Sigmoid colon (tissue), 7 donors: ENCODE data around the gene ATG14. TPM values are rescaled to one million over a fixed set of nuclear protein-coding genes. Genes with fewer than 3 reads are reported as not detected.

Experiments used
- DNase-seq: peaks from one replicate; pipeline ENCODE4 v3.0.0-alpha.2; 2019
- H3K27ac ChIP-seq, 4 donors: fragments of 200-600 bp; sonication (generic); one replicate each; pipeline ENCODE4 v1.5.1; 2016 to 2019; ENCODE audit warnings: mild to moderate bottlenecking in 1 of 4
- H3K27me3 ChIP-seq, 3 donors: fragments of 200-600 bp; sonication (generic); one replicate each; pipeline ENCODE4 v1.5.1; 2019; ENCODE audit warnings: mild to moderate bottlenecking in 1 of 3
- H3K36me3 ChIP-seq, 4 donors: fragments of 200-600 bp; sonication (generic); one replicate each; pipeline ENCODE4 v1.5.1; 2016 to 2019
- H3K4me1 ChIP-seq, 4 donors: fragments of 200-600 bp; sonication (generic); one replicate each; pipeline ENCODE4 v1.5.1; 2017 to 2019
- H3K4me3 ChIP-seq, 4 donors: fragments of 200-600 bp; sonication (generic); one replicate each; pipeline ENCODE4 v1.5.1; 2017 to 2019; ENCODE audit warnings: mild to moderate bottlenecking in 2 of 4, moderate library complexity in 1 of 4
- H3K9me3 ChIP-seq, 4 donors: fragments of 200-600 bp in 3 of 4; sonication (generic) in 3 of 4; one replicate each; pipeline versions ENCODE4 v1.5.1 to v1.6.1; 2013 to 2019
- CTCF ChIP-seq, 4 experiments: fragments of 450-650 bp in 3 of 4; fragments of 200-600 bp in 1 of 4; IDR thresholded peaks; one replicate each; pipeline ENCODE4 v1.5.1; 2016 to 2019; ENCODE audit warnings: antibody characterized with exemption in 4 of 4, mild to moderate bottlenecking in 3 of 4, moderate library complexity in 2 of 4
- EP300 ChIP-seq, 4 donors: sonication (generic); formaldehyde crosslinking; IDR thresholded peaks; one replicate each; pipeline ENCODE4 v1.6.1; 2017; ENCODE audit warnings: antibody characterized with exemption in 4 of 4
- POLR2A ChIP-seq, 2 donors: fragments of 450-650 bp; IDR thresholded peaks; one replicate each; pipeline ENCODE4 v1.6.1; 2016; ENCODE audit warnings: antibody characterized with exemption in 2 of 2, mild to moderate bottlenecking in 2 of 2, moderate library complexity in 2 of 2
- POLR2AphosphoS5 ChIP-seq, 4 donors: sonication (generic); formaldehyde crosslinking; IDR thresholded peaks; one replicate each; pipeline ENCODE4 v1.6.1; 2017; ENCODE audit warnings: antibody characterized with exemption in 4 of 4
- WGBS, 2 donors: extraction: QIAGEN DNeasy Blood & Tissue Kit; methylation state at CpG; one replicate each; pipeline ENCODE4 v1.1.7; 2013; 5-methylcytosine and 5-hydroxymethylcytosine counted together
- intact Hi-C: fragments of 100-400 bp; cut with DNase I; formaldehyde crosslinking; loops from one replicate; pipeline ENCODE4 v1.15.1; 2023
- polyA plus RNA-seq, 3 donors: library from polyadenylated mRNA; stranded (reverse); fragments of 200-250 nt; gene quantifications; one replicate each; pipeline ENCODE4 v1.2.3, GENCODE V29; 2013
- total RNA-seq, 4 donors: library from RNA; depleted of rRNA; stranded (reverse); fragments of >200 nt; gene quantifications; one replicate each; pipeline ENCODE4 v1.1.0, GENCODE V29; 2016
- donor health status: healthy with polysubstance abuse.
- donor health status: Bipolar disorder and iron deficiency.
- donor health status: healthy.

ATG14 gene
- total and polyA plus RNA-seq, 7 donors, result 3.6 to 22.2 (median 17.1) TPM

GRCh38 chr14:55381561-55381960 lies 30.1 kb downstream of the ATG14 start:
- no peak for DNase-seq
- H3K4me1 ChIP-seq, result peaks cover 0 to 9% (median 5%) of the 10 kb centered on the region in 4 donors
- H3K27me3 ChIP-seq, result no peaks in the 10 kb centered on the region
- H3K9me3 ChIP-seq, result no peaks in the 10 kb centered on the region
- peaks cover 20 to 89% (median 41%) of the 10 kb centered on the region in 4 donors for H3K36me3 ChIP-seq
- intact Hi-C loops, result no loop called here
- no peak overlapping the region for H3K27ac ChIP-seq
- 90 to 94% methylated on average over 2 of the region's 2 CpGs for WGBS, 2 donors
- TF ChIP-seq POLR2A (IDR thresholded peaks at IDR 0.05) (no peak), POLR2AphosphoS5 (IDR thresholded peaks at IDR 0.05) (no peak), CTCF (IDR thresholded peaks at IDR 0.05) (no peak)
- H3K4me3 ChIP-seq, result no peak overlapping the region

DNA sequence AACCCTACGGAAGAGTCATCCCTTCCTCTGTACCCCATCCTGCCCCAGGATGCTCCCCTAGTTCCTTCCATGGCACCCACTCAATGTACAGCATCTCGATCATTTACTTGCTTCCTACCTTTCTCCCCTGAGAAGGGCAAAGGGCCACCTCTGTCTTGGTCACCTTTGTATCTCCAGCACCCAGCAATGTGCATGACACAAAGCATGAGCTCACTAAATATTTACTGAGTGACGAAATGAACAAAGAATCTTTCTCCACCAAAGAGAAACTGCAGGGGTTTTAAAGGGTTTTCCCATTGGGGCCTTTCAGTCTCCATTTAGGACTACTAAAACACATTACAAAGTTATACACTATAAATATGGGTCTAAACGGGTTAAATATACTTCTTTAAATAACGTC lies 30.6 kb downstream of the ATG14 start:
- Histone ChIP-seq H3K27me3 (no peaks in the 10 kb centered on the region), H3K36me3 (peaks cover 20 to 89% (median 46%) of the 10 kb centered on the region in 4 donors), H3K9me3 (no peaks in the 10 kb centered on the region), H3K4me3 (no peak overlapping the region), H3K4me1 (peaks cover 0 to 9% (median 5%) of the 10 kb centered on the region in 4 donors), H3K27ac (no peak overlapping the region)
- WGBS, 2 donors, result 84 to 89% methylated on average over 5 of the region's 5 CpGs
- no peak for DNase-seq
- TF ChIP-seq CTCF (IDR thresholded peaks at IDR 0.05), result no peak
- no peak for TF ChIP-seq EP300 (IDR thresholded peaks at IDR 0.05)
- no peak for TF ChIP-seq POLR2AphosphoS5 (IDR thresholded peaks at IDR 0.05)
- no peak for TF ChIP-seq POLR2A (IDR thresholded peaks at IDR 0.05)
- intact Hi-C loops, result no loop called here

- no peaks in the 10 kb centered on the region for H3K9me3 ChIP-seq
- no peaks in the 10 kb centered on the region for H3K4me1 ChIP-seq
- intact Hi-C loops, result no loop called here
- 86 to 95% methylated on average over 5 of the region's 5 CpGs for WGBS, 2 donors
- peaks cover 20 to 88% (median 48%) of the 10 kb centered on the region in 4 donors for H3K36me3 ChIP-seq
- DNase-seq, result no peak
- no peak overlapping the region for H3K4me3 ChIP-seq
- H3K27me3 ChIP-seq, result no peaks in the 10 kb centered on the region
- H3K27ac ChIP-seq, result no peak overlapping the region
- TF ChIP-seq EP300 (IDR thresholded peaks at IDR 0.05) (no peak), POLR2A (IDR thresholded peaks at IDR 0.05) (no peak), POLR2AphosphoS5 (IDR thresholded peaks at IDR 0.05) (no peak), CTCF (IDR thresholded peaks at IDR 0.05) (no peak)
These were observed 34.4 kb downstream of the ATG14 start for GRCh38 chr14:55377236-55377635.

GRCh38 chr14:55374771-55375170 lies 36.9 kb downstream of the ATG14 start:
- no peak for DNase-seq
- no peaks in the 10 kb centered on the region for H3K4me1 ChIP-seq
- H3K9me3 ChIP-seq, result no peaks in the 10 kb centered on the region
- no peak overlapping the region for H3K4me3 ChIP-seq
- H3K27ac ChIP-seq, result no peak overlapping the region
- intact Hi-C loops, result no loop called here
- TF ChIP-seq EP300 (IDR thresholded peaks at IDR 0.05), result no peak
- TF ChIP-seq CTCF (IDR thresholded peaks at IDR 0.05), result no peak
- no peak for TF ChIP-seq POLR2A (IDR thresholded peaks at IDR 0.05)
- no peak for TF ChIP-seq POLR2AphosphoS5 (IDR thresholded peaks at IDR 0.05)
- H3K27me3 ChIP-seq, result no peaks in the 10 kb centered on the region
- 83 to 87% methylated on average over 4 of the region's 4 CpGs for WGBS, 2 donors
- peaks cover 9 to 70% (median 35%) of the 10 kb centered on the region in 4 donors for H3K36me3 ChIP-seq
